LNCAP (cell line): ENCODE results near the gene SOBP.

ENCODE experiments used
- CTCF ChIP-seq: fragments of 450-650 bp; IDR thresholded peaks from 2 replicates; pipeline ENCODE4 v1.5.1; 2017; ENCODE audit warnings: mild to moderate bottlenecking

Gene SOBP

GRCh38 chr6:107554326-107554725 is 64.4 kb downstream of the SOBP start:
- TF ChIP-seq CTCF: no peak

- TF ChIP-seq CTCF: no peak
These were observed 65.0 kb downstream of the SOBP start for GRCh38 chr6:107554918-107555317.

GRCh38 chr6:107555449-107555848 is 65.5 kb downstream of the SOBP start:
- no peak for TF ChIP-seq CTCF

- no peak for TF ChIP-seq CTCF
These were observed 66.2 kb downstream of the SOBP start for GRCh38 chr6:107556082-107556481.

GRCh38 chr6:107557698-107558097 is 67.8 kb downstream of the SOBP start:
- no peak for TF ChIP-seq CTCF

GRCh38 chr6:107560657-107561056 is 70.7 kb downstream of the SOBP start:
- no peak for TF ChIP-seq CTCF

- no peak for TF ChIP-seq CTCF
These were observed 71.4 kb downstream of the SOBP start for GRCh38 chr6:107561306-107561705.
